Measurements from ENCODE around the gene SECISBP2.
"Not testable (repeated sequence)": the region's sequence is repeated elsewhere in the genome, so short reads cannot be mapped to it uniquely, and the experiment has no call there.

Gene SECISBP2

DNA sequence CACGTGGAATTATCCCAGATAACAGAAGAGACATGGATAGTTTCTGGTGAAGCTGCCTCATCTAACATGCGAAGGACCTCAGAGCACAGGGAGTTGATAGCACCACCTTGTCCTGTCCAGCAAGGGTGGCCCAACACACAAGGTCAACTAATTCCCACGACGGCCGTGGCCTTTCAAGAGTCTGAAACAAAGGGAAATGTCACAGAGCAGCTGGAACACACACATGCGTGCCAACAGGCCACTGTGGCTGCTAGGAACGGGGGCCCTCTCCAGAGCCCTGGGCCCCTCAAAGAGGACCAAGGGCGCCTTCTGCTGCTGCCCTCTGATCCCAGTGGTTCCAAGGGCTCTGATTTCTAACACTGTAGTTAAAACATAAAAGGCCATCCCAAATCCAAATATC is 50.7 kb downstream of the SECISBP2 start:
- H3K4me3 ChIP-seq (ENCODE audit: low read depth in 1 of 2, low read length in 2 of 2): no peak overlapping the region
- H3K36me3 ChIP-seq (ENCODE audit: insufficient read depth, low read length): no peaks in the 10 kb centered on the region
- no peaks in the 10 kb centered on the region for H3K9me3 ChIP-seq (ENCODE audit: low read length)
- no peak overlapping the region for H3K27ac ChIP-seq (ENCODE audit: low read depth, low read length)
- no peaks in the 10 kb centered on the region for H3K27me3 ChIP-seq (ENCODE audit: control insufficient read depth in 1 of 2, insufficient read depth in 2 of 2, low read length in 2 of 2)
- H3K9ac ChIP-seq (ENCODE audit: low read length): no peak overlapping the region
- H3K4me1 ChIP-seq (ENCODE audit: insufficient read depth, low read length): no peaks in the 10 kb centered on the region

DNA sequence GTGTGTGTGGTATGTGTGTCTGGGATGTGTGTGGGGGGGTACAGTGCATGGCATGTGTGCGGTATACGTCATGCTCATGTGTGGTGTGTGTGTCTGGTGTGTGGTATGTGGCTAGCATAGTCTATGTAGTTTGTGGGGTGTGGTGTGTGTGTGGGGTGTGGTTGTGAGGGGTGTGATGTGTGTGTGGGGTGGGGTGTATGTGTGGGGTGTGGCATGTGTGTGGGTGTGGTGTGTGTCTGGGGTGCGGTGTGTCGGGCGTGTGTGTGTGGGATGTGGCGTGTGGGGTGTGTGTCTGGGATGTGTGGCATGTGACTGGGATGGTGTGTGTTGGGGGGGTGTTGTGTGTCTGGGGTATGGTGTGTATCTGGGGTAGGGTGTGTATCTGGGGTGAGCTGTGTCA is 52.3 kb downstream of the SECISBP2 start:
- H3K9ac ChIP-seq (ENCODE audit: low read length): no peak overlapping the region
- H3K36me3 ChIP-seq (ENCODE audit: insufficient read depth, low read length): no peaks in the 10 kb centered on the region
- no peaks in the 10 kb centered on the region for H3K4me1 ChIP-seq (ENCODE audit: insufficient read depth, low read length)
- H3K4me3 ChIP-seq (ENCODE audit: low read depth in 1 of 2, low read length in 2 of 2): no peak overlapping the region
- no peaks in the 10 kb centered on the region for H3K9me3 ChIP-seq (ENCODE audit: low read length)
- no peak overlapping the region for H3K27ac ChIP-seq (ENCODE audit: low read depth, low read length)
- H3K27me3 ChIP-seq (ENCODE audit: control insufficient read depth in 1 of 2, insufficient read depth in 2 of 2, low read length in 2 of 2): no peaks in the 10 kb centered on the region

DNA sequence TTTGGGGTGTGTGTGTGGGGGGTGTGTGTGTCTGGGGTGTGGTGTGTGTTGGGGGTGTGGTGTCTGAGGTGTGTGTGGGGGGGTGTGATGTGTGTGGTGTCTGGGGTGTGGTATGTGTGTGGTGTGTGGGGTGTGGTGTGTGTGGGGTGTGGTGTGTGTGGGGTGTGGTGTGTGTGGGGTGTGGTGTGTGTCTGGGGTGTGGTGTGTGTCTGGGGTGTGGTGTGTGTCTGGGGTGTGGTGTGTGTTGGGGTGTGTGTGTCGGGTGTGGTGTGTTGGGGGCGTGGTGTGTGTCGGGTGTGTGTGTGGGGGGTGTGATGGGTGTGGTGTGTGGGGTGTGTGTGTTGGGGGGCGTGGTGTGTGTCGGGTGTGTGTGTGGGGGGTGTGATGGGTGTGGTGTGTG is 53.5 kb downstream of the SECISBP2 start:
- H3K4me1 ChIP-seq (ENCODE audit: insufficient read depth, low read length); H3K27me3 ChIP-seq (ENCODE audit: control insufficient read depth in 1 of 2, insufficient read depth in 2 of 2, low read length in 2 of 2); H3K27ac ChIP-seq (ENCODE audit: low read depth, low read length): not testable (repeated sequence)

GRCh38 chr9:89372230-89372816 is 54.0 kb downstream of the SECISBP2 start:
- H3K27ac ChIP-seq (ENCODE audit: low read depth, low read length): no peak overlapping the region
- H3K9me3 ChIP-seq (ENCODE audit: low read length): no peaks in the 10 kb centered on the region
- no peaks in the 10 kb centered on the region for H3K4me1 ChIP-seq (ENCODE audit: insufficient read depth, low read length)
- no peak overlapping the region for H3K4me3 ChIP-seq (ENCODE audit: low read depth in 1 of 2, low read length in 2 of 2)
- H3K9ac ChIP-seq (ENCODE audit: low read length): no peak overlapping the region
- H3K27me3 ChIP-seq (ENCODE audit: control insufficient read depth in 1 of 2, insufficient read depth in 2 of 2, low read length in 2 of 2): no peaks in the 10 kb centered on the region
- no peaks in the 10 kb centered on the region for H3K36me3 ChIP-seq (ENCODE audit: insufficient read depth, low read length)

More for the DNA sequence above, 53.5 kb downstream of the SECISBP2 start:
- not testable (repeated sequence) for H3K9me3 ChIP-seq (ENCODE audit: low read length); H3K4me3 ChIP-seq (ENCODE audit: low read depth in 1 of 2, low read length in 2 of 2); H3K36me3 ChIP-seq (ENCODE audit: insufficient read depth, low read length); H3K9ac ChIP-seq (ENCODE audit: low read length)

GRCh38 chr9:89372979-89373378 is 54.7 kb downstream of the SECISBP2 start:
- Histone ChIP-seq H3K36me3 (ENCODE audit: insufficient read depth, low read length) (no peaks in the 10 kb centered on the region), H3K27me3 (ENCODE audit: control insufficient read depth in 1 of 2, insufficient read depth in 2 of 2, low read length in 2 of 2) (no peaks in the 10 kb centered on the region), H3K27ac (ENCODE audit: low read depth, low read length) (no peak overlapping the region), H3K9me3 (ENCODE audit: low read length) (no peaks in the 10 kb centered on the region), H3K9ac (ENCODE audit: low read length) (no peak overlapping the region), H3K4me3 (ENCODE audit: low read depth in 1 of 2, low read length in 2 of 2) (no peak overlapping the region), H3K4me1 (ENCODE audit: insufficient read depth, low read length) (no peaks in the 10 kb centered on the region)

- H3K27me3 ChIP-seq (ENCODE audit: control insufficient read depth in 1 of 2, insufficient read depth in 2 of 2, low read length in 2 of 2): no peaks in the 10 kb centered on the region
- no peak overlapping the region for H3K27ac ChIP-seq (ENCODE audit: low read depth, low read length)
- H3K4me1 ChIP-seq (ENCODE audit: insufficient read depth, low read length): no peaks in the 10 kb centered on the region
- no peak overlapping the region for H3K9ac ChIP-seq (ENCODE audit: low read length)
- H3K4me3 ChIP-seq (ENCODE audit: low read depth in 1 of 2, low read length in 2 of 2): no peak overlapping the region
- H3K36me3 ChIP-seq (ENCODE audit: insufficient read depth, low read length): peaks cover 6% of the 10 kb centered on the region
- H3K9me3 ChIP-seq (ENCODE audit: low read length): no peaks in the 10 kb centered on the region
Measured at GRCh38 chr9:89374176-89374575, 55.9 kb downstream of the SECISBP2 start.

DNA sequence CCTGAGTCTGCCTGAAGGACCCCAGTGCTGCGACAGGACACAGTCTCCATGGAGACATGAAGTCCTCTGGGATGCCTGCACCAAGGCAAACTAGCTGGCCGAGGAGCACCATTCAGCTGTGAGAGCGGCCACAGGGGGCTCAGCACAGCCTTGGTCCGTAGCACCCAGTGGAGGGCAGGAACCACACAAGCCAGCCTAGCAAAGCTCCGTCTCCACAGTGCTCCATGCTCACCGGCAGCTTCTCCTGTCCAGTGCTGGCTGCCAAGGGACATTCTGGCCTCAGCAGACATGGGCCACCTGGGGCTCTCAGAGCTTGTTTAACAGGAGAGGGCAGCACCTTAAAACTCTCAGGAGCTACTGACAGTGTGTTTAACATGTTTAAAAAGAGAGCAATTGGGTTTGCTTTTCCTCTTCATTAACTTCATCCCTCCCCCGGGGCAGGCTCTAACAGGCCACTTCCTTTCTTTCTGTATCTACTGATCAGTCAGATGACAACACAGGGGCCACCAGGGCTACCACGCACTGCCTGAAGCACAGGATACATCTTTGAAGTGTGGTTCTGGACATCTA is 57.0 kb downstream of the SECISBP2 start:
- Histone ChIP-seq H3K4me3 (ENCODE audit: low read depth in 1 of 2, low read length in 2 of 2) (no peak overlapping the region), H3K27me3 (ENCODE audit: control insufficient read depth in 1 of 2, insufficient read depth in 2 of 2, low read length in 2 of 2) (no peaks in the 10 kb centered on the region), H3K9ac (ENCODE audit: low read length) (no peak overlapping the region), H3K9me3 (ENCODE audit: low read length) (no peaks in the 10 kb centered on the region), H3K36me3 (ENCODE audit: insufficient read depth, low read length) (peaks cover 6% of the 10 kb centered on the region), H3K27ac (ENCODE audit: low read depth, low read length) (no peak overlapping the region), H3K4me1 (ENCODE audit: insufficient read depth, low read length) (no peaks in the 10 kb centered on the region)

GRCh38 chr9:89376286-89376685 is 58.0 kb downstream of the SECISBP2 start:
- no peak overlapping the region for H3K4me3 ChIP-seq (ENCODE audit: low read depth in 1 of 2, low read length in 2 of 2)
- H3K36me3 ChIP-seq (ENCODE audit: insufficient read depth, low read length): peaks cover 6% of the 10 kb centered on the region
- H3K27me3 ChIP-seq (ENCODE audit: control insufficient read depth in 1 of 2, insufficient read depth in 2 of 2, low read length in 2 of 2): no peaks in the 10 kb centered on the region
- H3K9me3 ChIP-seq (ENCODE audit: low read length): no peaks in the 10 kb centered on the region
- no peaks in the 10 kb centered on the region for H3K4me1 ChIP-seq (ENCODE audit: insufficient read depth, low read length)
- H3K27ac ChIP-seq (ENCODE audit: low read depth, low read length): no peak overlapping the region
- no peak overlapping the region for H3K9ac ChIP-seq (ENCODE audit: low read length)

DNA sequence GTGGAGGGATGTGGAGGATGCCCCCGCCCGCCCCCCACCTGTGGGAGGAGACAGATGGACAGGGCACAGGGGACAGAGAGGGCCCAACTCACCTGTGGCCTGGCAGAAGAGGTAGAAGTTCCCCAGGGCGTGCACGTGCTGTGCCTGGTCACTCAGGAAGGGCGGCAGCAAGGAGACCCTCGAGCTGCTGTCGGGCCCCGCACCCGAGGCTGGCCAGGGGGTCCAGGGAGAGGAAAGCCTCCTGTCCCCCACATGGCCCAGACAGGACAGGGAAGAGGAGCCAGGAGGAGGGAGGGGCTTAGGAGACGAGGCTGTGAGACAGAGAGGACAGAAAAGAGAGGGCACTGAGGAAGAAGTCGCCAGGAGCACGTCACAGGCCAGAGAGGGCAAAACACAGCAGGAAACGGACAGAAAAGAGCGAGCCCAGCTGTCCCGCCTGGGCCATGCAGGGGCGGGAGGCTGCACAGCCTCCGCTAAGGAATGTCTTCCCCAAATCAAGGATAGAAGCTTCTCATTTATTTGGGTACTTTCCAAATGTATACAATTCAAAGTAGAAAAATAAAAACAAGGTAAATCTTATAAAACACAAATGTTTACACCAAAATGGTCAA is 58.5 kb downstream of the SECISBP2 start:
- Histone ChIP-seq H3K9me3 (ENCODE audit: low read length) (no peaks in the 10 kb centered on the region), H3K27ac (ENCODE audit: low read depth, low read length) (no peak overlapping the region)

DNA sequence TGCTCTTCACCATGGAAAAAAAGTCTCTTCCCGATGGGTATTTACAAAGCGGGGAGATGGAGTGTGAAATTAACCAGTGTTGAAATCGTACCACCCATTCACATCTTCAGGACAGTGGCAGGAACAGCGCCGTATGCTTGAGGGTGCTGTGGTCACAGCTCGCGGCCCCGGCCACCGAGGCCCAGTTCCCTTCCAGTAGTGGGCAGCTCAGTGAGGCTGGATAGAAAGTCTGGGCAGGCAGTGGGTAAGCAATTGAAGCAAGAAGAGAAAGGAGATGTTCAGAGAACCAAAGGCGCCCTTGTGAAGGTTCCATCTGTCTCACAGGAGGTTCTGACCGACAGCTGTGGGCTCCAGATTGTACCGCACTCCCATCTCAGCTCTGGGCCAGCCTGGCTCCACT is 59.1 kb downstream of the SECISBP2 start:
- Histone ChIP-seq H3K4me1 (ENCODE audit: insufficient read depth, low read length) (no peaks in the 10 kb centered on the region), H3K27ac (ENCODE audit: low read depth, low read length) (no peak overlapping the region), H3K9ac (ENCODE audit: low read length) (no peak overlapping the region), H3K27me3 (ENCODE audit: control insufficient read depth in 1 of 2, insufficient read depth in 2 of 2, low read length in 2 of 2) (no peaks in the 10 kb centered on the region), H3K4me3 (ENCODE audit: low read depth in 1 of 2, low read length in 2 of 2) (no peak overlapping the region), H3K9me3 (ENCODE audit: low read length) (no peaks in the 10 kb centered on the region), H3K36me3 (ENCODE audit: insufficient read depth, low read length) (peaks cover 6% of the 10 kb centered on the region)

More for the DNA sequence above, 58.5 kb downstream of the SECISBP2 start:
- H3K9ac ChIP-seq (ENCODE audit: low read length): no peak overlapping the region
- no peaks in the 10 kb centered on the region for H3K27me3 ChIP-seq (ENCODE audit: control insufficient read depth in 1 of 2, insufficient read depth in 2 of 2, low read length in 2 of 2)
- peaks cover 6% of the 10 kb centered on the region for H3K36me3 ChIP-seq (ENCODE audit: insufficient read depth, low read length)
- H3K4me1 ChIP-seq (ENCODE audit: insufficient read depth, low read length): no peaks in the 10 kb centered on the region
- no peak overlapping the region for H3K4me3 ChIP-seq (ENCODE audit: low read depth in 1 of 2, low read length in 2 of 2)

DNA sequence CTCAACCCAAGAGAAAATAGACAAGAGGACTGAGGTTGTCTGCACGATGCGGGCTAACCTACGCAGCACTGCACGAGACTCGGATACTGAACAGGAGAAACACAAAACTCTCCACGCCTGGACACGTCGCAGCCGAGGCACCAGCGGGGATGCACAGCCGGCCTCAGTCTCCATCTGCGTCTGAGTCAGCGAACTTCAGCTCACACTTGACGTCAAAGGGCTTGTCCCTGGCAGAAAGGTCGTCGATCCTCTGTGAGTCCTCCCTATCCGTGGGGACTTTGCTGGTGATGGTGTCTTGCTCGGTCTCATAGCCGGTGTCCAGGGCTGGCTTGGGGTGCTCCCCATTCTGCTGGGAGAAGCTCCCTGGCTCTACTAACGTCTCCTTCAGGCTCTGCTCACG is 60.2 kb downstream of the SECISBP2 start:
- Histone ChIP-seq H3K4me1 (ENCODE audit: insufficient read depth, low read length) (no peaks in the 10 kb centered on the region), H3K4me3 (ENCODE audit: low read depth in 1 of 2, low read length in 2 of 2) (no peak overlapping the region), H3K27ac (ENCODE audit: low read depth, low read length) (no peak overlapping the region), H3K36me3 (ENCODE audit: insufficient read depth, low read length) (peaks cover 6% of the 10 kb centered on the region), H3K27me3 (ENCODE audit: control insufficient read depth in 1 of 2, insufficient read depth in 2 of 2, low read length in 2 of 2) (no peaks in the 10 kb centered on the region), H3K9ac (ENCODE audit: low read length) (no peak overlapping the region), H3K9me3 (ENCODE audit: low read length) (no peaks in the 10 kb centered on the region)

DNA sequence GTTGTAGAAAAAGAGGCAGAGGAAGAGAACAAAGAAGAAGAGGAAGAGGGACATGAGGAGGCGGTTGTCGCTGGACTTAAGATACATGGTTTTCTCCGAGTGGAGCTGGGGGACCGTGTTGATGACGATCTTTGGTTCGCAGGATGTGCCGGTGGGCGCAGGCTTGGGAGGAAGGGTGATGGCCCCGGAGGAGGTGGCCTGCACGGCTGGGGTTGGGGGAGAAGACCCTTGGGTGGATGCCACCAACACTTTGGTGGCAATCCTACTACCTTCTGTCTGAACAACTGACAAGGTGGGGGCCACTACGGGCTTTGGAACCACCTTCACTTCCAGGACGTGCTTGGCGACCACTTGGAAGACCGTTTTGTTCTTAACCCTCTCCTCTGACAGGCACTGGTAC is 60.7 kb downstream of the SECISBP2 start:
- Histone ChIP-seq H3K9ac (ENCODE audit: low read length) (no peak overlapping the region), H3K4me3 (ENCODE audit: low read depth in 1 of 2, low read length in 2 of 2) (no peak overlapping the region), H3K27ac (ENCODE audit: low read depth, low read length) (no peak overlapping the region), H3K4me1 (ENCODE audit: insufficient read depth, low read length) (no peaks in the 10 kb centered on the region), H3K9me3 (ENCODE audit: low read length) (no peaks in the 10 kb centered on the region), H3K27me3 (ENCODE audit: control insufficient read depth in 1 of 2, insufficient read depth in 2 of 2, low read length in 2 of 2) (no peaks in the 10 kb centered on the region), H3K36me3 (ENCODE audit: insufficient read depth, low read length) (peaks cover 6% of the 10 kb centered on the region)
